Breast epithelium (tissue), 4 donors: ENCODE results near the gene CCBE1. TPM values are rescaled to one million over a fixed set of nuclear protein-coding genes. Genes with fewer than 3 reads are reported as not detected.

Experiments used
- DNase-seq, 2 donors: peaks; one replicate each; pipeline ENCODE4 v3.0.0-alpha.2; 2019; ENCODE audit warnings: low spot score in 2 of 2
- H3K27ac ChIP-seq, 2 donors: fragments of 200-600 bp; sonication (generic) in 1 of 2; one replicate each; pipeline ENCODE4 v1.5.1; 2016 to 2019; ENCODE audit warnings: mild to moderate bottlenecking in 1 of 2
- H3K27me3 ChIP-seq, 2 donors: fragments of 200-600 bp; sonication (generic) in 1 of 2; one replicate each; pipeline versions ENCODE4 v1.5.1 to v1.6.0; 2017 to 2019; ENCODE audit warnings: control low read depth in 1 of 2, mild to moderate bottlenecking in 1 of 2
- H3K36me3 ChIP-seq: fragments of 200-600 bp; one replicate; pipeline ENCODE4 v1.5.1; 2019
- H3K4me1 ChIP-seq, 2 donors: fragments of 200-600 bp; sonication (generic); one replicate each; pipeline ENCODE4 v1.5.1; 2016 to 2019; ENCODE audit warnings: control low read depth in 1 of 2
- H3K4me3 ChIP-seq, 3 donors: fragments of 200-600 bp; sonication (generic); 1 replicate in 2 of 3; 2 replicates in 1 of 3; pipeline ENCODE4 v1.5.1; 2016 to 2019; ENCODE audit warnings: mild to moderate bottlenecking in 3 of 3, moderate library complexity in 2 of 3
- H3K9me3 ChIP-seq, 2 donors: fragments of 200-600 bp; sonication (generic) in 1 of 2; one replicate each; pipeline ENCODE4 v1.5.1; 2016 to 2019; ENCODE audit warnings: control low read depth in 1 of 2
- POLR2A ChIP-seq: fragments of 450-650 bp; IDR thresholded peaks from one replicate; pipeline ENCODE4 v1.6.1; 2016; ENCODE audit warnings: antibody characterized with exemption, mild to moderate bottlenecking, moderate library complexity
- POLR2AphosphoS5 ChIP-seq, 3 donors: sonication (generic); formaldehyde crosslinking; IDR thresholded peaks; one replicate each; pipeline ENCODE4 v1.6.1; 2017; ENCODE audit warnings: antibody characterized with exemption in 3 of 3
- intact Hi-C: fragments of 100-400 bp; cut with DNase I; formaldehyde crosslinking; loops from one replicate; pipeline ENCODE4 v1.15.1; 2023; ENCODE audit warnings: low total_unique reads
- total RNA-seq, 3 donors: library from RNA; depleted of rRNA; stranded (reverse); fragments of >200 nt; gene quantifications; one replicate each; pipeline ENCODE4 v1.1.0, GENCODE V29; 2016
- TF ChIP-seq, protein P1 (sequence below), 3 donors: fragments of 450-650 bp; IDR thresholded peaks; one replicate each; pipeline ENCODE4 v1.5.1; 2016 to 2017; ENCODE audit warnings: antibody characterized with exemption in 3 of 3, mild to moderate bottlenecking in 3 of 3, moderate library complexity in 3 of 3

Gene CCBE1
- total RNA-seq, 3 donors from 2014 or later = 3.5 to 4.9 (median 4.0) TPM

DNA sequence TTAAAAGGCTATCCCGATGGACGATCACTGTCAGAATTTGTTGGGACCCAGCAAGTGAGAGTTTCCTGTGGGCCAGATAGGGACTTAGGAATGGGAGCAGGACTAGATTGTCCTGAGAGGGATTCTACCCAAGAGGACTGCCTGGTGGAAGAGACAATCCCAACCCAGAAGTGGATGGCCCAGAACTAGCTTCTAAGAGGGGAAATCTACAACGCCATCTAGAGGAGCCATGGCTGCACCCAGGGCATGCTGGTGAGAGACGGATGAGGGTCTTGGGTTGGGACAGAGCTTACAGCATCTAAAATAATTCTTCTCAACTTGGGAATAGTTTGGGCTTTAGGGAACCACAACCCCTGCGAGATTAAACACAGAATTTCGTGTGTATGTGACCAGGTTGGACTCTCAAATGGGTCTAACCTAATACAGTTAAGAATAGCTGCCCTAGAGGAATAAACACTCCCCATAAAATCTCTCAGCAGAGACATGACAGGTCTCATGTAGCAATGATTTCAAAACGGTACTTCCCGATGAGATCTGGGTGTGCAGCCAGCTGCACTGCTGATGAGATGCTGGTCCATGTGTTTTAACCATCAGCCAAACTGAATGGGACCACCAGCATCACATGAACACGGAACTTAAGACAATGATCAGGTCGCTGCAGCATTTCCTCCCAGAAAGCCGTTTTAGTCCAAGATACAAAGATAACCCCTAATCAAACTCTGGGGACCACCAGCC lies 50.8 kb downstream of the CCBE1 start:
- Histone ChIP-seq H3K36me3 (no peaks in the 10 kb centered on the region), H3K4me1 (no peaks in the 10 kb centered on the region), H3K27me3 (no peaks in the 10 kb centered on the region), H3K4me3 (no peak overlapping the region), H3K9me3 (no peaks in the 10 kb centered on the region), H3K27ac (peak overlapping the region in 1 of 2 donors; percentile 32)
- TF ChIP-seq, protein P1, sequence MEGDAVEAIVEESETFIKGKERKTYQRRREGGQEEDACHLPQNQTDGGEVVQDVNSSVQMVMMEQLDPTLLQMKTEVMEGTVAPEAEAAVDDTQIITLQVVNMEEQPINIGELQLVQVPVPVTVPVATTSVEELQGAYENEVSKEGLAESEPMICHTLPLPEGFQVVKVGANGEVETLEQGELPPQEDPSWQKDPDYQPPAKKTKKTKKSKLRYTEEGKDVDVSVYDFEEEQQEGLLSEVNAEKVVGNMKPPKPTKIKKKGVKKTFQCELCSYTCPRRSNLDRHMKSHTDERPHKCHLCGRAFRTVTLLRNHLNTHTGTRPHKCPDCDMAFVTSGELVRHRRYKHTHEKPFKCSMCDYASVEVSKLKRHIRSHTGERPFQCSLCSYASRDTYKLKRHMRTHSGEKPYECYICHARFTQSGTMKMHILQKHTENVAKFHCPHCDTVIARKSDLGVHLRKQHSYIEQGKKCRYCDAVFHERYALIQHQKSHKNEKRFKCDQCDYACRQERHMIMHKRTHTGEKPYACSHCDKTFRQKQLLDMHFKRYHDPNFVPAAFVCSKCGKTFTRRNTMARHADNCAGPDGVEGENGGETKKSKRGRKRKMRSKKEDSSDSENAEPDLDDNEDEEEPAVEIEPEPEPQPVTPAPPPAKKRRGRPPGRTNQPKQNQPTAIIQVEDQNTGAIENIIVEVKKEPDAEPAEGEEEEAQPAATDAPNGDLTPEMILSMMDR (IDR thresholded peaks at IDR 0.05) = no peak
- TF ChIP-seq POLR2AphosphoS5 (IDR thresholded peaks at IDR 0.05) = peak in 1 of 3 donors; percentile 25
- intact Hi-C loops = no loop called here
- no peak for DNase-seq

GRCh38 chr18:59643740-59644139 lies 53.5 kb downstream of the CCBE1 start:
- TF ChIP-seq POLR2A (no peak), POLR2AphosphoS5 (IDR thresholded peaks at IDR 0.05) (no peak)
- TF ChIP-seq, protein P1 (IDR thresholded peaks at IDR 0.05) = no peak
- H3K4me1 ChIP-seq = no peaks in the 10 kb centered on the region
- H3K36me3 ChIP-seq = no peaks in the 10 kb centered on the region
- intact Hi-C loops = no loop called here
- no peak overlapping the region for H3K27ac ChIP-seq
- no peaks in the 10 kb centered on the region for H3K27me3 ChIP-seq
- H3K4me3 ChIP-seq = no peak overlapping the region
- DNase-seq = no peak
- H3K9me3 ChIP-seq = no peaks in the 10 kb centered on the region

DNA sequence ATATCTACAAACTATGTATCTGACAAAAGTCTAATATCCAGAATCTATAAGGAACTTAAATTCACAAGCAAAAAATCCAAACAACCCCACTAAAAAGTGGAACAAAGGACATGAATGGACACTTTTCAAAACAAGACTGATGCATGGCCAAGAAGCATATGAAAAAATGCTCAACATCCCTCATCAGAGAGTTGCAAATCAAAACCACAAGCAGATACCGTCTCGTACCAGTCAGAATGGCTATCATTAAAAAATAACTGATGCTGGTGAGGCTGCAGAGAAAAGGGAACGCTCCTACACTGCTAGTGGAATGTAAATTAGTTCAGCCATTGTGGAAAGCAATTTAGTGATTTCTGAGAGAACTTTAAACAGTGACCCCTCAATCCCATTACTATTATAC lies 56.5 kb downstream of the CCBE1 start:
- Histone ChIP-seq H3K4me3 (no peak overlapping the region), H3K36me3 (no peaks in the 10 kb centered on the region), H3K4me1 (no peaks in the 10 kb centered on the region), H3K27me3 (no peaks in the 10 kb centered on the region), H3K9me3 (no peaks in the 10 kb centered on the region), H3K27ac (no peak overlapping the region)
- intact Hi-C loops = no loop called here
- no peak for DNase-seq
- TF ChIP-seq, protein P1 (IDR thresholded peaks at IDR 0.05) = no peak
- no peak for TF ChIP-seq POLR2AphosphoS5 (IDR thresholded peaks at IDR 0.05)

DNA sequence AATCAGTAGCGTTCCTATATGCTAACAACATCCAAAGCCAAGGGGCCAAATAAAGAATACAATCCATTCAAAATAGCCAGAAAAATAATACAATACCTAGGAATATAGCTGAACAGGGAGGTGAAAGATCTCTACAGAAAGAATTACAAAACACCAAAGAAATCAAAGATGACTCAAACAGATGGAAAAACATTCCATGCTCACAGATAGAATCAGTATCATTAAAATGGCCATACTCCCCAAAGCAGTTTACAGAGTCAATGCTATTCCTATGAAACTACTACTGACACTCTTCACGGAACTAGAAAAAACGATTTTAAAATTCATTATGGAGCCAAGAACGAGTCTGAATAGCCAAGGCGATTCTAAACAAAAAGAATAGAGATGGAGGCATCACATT lies 57.4 kb downstream of the CCBE1 start:
- H3K27me3 ChIP-seq = no peaks in the 10 kb centered on the region
- TF ChIP-seq POLR2AphosphoS5 (IDR thresholded peaks at IDR 0.05) = no peak
- TF ChIP-seq, protein P1 (IDR thresholded peaks at IDR 0.05) = no peak
- no peak for TF ChIP-seq POLR2A
- no peak for DNase-seq
- H3K4me1 ChIP-seq = no peaks in the 10 kb centered on the region
- no peak overlapping the region for H3K27ac ChIP-seq
- H3K4me3 ChIP-seq = no peak overlapping the region
- H3K9me3 ChIP-seq = no peaks in the 10 kb centered on the region
- no peaks in the 10 kb centered on the region for H3K36me3 ChIP-seq
- intact Hi-C loops = no loop called here

- no peak for DNase-seq
- Histone ChIP-seq H3K27me3 (no peaks in the 10 kb centered on the region), H3K4me1 (no peaks in the 10 kb centered on the region), H3K9me3 (no peaks in the 10 kb centered on the region), H3K36me3 (no peaks in the 10 kb centered on the region), H3K4me3 (no peak overlapping the region), H3K27ac (no peak overlapping the region)
- intact Hi-C loops = no loop called here
- TF ChIP-seq, protein P1 (IDR thresholded peaks at IDR 0.05) = no peak
- TF ChIP-seq POLR2A = no peak
- no peak for TF ChIP-seq POLR2AphosphoS5 (IDR thresholded peaks at IDR 0.05)
These were observed 58.1 kb downstream of the CCBE1 start for GRCh38 chr18:59639136-59639535.
